ENCODE results near the gene DUSP18.
"Not testable (repeated sequence)": the region's sequence is repeated elsewhere in the genome, so short reads cannot be mapped to it uniquely, and the experiment has no call there.

Gene DUSP18

GRCh38 chr22:30679895-30680690 is 12.4 kb upstream of the DUSP18 start:
- DNase-seq (ENCODE audit: low read depth), result not testable (repeated sequence)

- not testable (repeated sequence) for DNase-seq (ENCODE audit: low read depth)
Observed at GRCh38 chr22:30676565-30676964, 8.9 kb upstream of the DUSP18 start.

DNA sequence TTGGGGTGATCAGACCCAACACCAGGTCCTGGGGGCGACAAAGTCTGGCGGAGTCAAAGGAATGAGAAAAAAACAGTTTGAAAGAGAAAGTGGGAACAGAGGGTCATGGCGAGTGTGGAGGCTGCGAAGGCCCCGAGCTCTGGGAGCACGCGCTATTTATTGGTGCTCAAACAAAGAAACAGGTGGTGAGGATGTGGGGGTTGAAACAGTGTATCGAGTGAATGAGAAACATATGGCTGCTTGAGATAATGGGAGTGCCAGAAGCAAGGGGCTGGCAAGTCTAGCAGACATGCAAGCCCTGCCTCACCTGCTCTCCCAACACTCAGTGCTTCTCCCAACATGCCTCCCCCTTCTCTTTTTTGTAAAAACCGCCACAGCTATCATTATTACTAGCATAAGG is 7.8 kb upstream of the DUSP18 start:
- DNase-seq (ENCODE audit: low read depth), result no peak

DNA sequence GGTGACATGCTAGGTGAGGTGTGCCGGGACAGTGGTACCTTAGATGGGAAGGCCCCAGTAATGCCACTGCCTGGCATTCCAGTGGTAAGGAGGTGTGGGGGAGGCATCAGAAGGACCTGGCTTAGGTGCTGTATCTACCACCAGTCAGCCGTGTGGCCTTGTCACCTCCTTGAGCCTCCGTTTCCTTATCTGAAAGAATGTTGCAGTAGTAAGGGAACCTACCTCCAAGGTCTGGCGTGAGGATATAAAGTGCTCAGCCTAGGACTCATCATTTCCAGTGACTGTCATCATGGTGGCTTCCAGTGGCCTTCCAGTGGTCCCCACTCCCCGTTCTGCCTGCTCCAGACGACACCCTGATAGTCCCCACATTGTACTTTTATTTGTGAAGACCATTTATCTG is 6.8 kb upstream of the DUSP18 start:
- no peak for DNase-seq (ENCODE audit: low read depth)

DNA sequence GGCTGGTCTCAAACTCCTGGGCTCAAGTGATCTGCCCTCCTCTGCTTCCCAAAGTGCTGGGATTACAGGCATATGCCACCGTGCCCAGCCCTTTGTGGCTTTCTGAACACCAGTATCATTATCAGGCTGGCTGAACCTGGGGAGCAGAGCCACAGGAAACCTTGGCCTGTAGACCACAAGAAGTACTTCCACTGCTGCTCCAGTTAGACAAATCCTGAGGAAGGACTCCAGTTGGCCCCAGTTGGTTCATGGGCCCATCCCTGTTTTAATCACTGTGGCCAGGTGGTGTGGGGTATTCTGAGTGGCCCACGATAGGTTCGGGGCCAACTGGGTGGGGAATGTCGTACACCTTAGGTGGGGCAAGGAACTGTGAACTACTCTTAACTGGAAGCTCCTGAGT is 5.5 kb upstream of the DUSP18 start:
- DNase-seq (ENCODE audit: low read depth), result no peak

- no peak for DNase-seq (ENCODE audit: low read depth)
Observed at GRCh38 chr22:30671071-30671470, 3.4 kb upstream of the DUSP18 start.

GRCh38 chr22:30668386-30668710 is 673 bp upstream of the DUSP18 start:
- no peak for DNase-seq (ENCODE audit: low read depth)

DNA sequence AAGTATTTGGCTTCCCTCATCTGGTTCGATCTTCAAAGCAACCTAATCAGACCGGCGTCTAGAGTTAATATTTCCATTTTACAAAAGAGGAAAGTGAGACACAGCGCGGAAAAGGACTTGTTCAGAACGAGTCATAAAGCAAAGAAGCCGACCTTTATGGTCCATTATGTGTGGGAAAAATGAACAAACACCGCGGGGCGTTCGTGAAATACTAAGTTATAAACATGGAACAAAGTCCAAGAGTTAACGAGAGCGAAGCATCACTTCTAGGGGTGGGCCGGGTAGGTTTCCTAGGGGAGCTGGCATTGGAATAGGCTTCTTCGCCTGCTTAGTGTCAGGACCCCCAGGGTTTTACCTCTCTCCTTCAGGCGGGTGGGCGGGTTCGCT is 575 bp downstream of the DUSP18 start:
- no peak for DNase-seq (ENCODE audit: low read depth)

DNA sequence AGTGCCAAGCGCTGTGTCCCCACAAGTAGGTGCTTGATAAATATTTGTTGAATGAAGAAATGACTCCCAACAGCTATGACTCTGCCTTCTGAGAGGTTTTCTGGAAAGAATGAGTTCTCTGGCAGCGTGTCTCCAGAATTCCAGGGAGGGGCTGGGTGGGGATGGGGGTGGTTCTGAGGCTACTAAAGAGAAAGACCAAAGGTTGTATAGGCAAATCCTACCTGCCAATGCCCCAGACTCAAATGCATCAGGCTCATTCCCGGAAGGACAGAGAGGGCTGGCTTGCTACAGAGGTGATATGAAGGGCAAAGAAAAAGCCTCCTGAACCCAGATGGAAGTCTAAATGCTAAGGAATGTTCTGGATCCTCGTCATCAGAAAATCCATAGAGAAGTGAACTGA is 1.9 kb downstream of the DUSP18 start:
- DNase-seq (ENCODE audit: low read depth), result no peak

- no peak for DNase-seq (ENCODE audit: low read depth)
Observed at GRCh38 chr22:30665266-30665665, 2.4 kb downstream of the DUSP18 start.

DNA sequence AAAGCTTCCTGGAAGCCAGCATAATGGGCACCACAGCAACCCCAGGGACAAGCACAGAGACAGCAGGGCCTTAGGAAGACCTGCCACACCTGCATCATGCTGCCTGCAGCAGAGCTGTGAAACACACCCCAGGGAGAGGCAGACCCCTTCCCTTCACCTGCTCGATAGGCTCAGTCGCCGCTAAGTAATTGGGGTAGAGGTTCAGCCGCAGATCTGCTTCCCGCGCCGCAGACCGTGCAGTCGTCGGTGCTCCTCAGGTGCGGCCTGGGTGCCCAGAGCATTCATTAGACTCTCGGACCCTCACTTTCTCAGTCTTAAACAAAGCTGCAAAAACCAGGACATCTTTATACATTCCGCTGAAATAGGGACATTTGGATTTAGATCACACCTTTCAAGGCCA is 2.9 kb downstream of the DUSP18 start:
- no peak for DNase-seq (ENCODE audit: low read depth)

- DNase-seq (ENCODE audit: low read depth), result no peak
Observed at GRCh38 chr22:30662040-30662439, 5.6 kb downstream of the DUSP18 start.

GRCh38 chr22:30655532-30655931 is 12.1 kb downstream of the DUSP18 start:
- no peak for DNase-seq (ENCODE audit: low read depth)

GRCh38 chr22:30654361-30654760 is 13.3 kb downstream of the DUSP18 start:
- DNase-seq (ENCODE audit: low read depth), result no peak

DNA sequence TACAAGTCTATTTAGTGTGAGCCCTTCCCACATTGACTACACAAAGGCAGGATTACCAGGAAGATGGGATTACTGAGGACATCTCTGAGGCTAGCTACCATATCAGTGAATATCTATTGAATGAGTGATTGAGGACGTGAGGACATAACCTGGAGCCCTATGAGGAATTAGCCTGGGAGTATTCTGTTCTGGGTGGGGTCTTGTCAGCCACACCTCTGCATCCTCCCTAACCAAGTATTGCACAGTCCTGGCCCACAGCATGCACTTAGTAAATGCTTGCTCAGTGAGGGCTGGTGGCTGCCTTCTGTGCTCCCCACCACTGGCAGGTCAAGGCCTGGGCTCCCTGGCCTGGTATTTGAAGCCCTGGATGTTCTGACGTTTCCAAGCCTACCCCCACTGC is 14.8 kb downstream of the DUSP18 start:
- DNase-seq (ENCODE audit: low read depth), result no peak

DNA sequence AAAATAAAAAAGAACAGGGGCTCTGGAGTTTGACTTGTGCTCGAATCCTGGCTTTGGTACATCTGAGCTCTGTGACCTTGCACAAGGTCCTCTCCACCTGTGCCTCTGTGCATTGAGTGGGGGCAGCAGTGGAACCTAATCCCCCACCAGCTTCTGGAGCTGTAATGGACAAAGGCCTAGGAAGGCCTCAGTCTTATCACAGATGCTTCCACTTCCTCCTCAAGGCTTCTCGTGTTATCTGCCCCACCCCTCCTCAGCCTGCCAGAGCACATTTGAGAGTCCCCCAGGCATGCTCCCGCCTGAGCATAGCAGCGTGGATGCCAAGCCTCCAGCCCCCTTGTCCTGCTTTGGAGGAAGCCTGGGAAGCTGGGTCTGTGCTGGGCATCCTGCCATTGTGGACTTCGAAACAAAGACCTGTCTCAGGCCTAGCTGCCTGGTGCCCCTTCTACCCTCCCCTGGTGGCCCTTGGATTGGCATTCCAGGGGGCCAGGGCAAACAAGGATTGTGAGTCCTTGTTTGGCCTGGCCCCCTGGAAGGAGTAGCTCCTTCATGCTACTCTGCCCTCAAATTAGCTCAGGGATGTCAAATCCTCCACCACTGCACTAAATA is 17.1 kb downstream of the DUSP18 start:
- no peak for DNase-seq (ENCODE audit: low read depth)

DNA sequence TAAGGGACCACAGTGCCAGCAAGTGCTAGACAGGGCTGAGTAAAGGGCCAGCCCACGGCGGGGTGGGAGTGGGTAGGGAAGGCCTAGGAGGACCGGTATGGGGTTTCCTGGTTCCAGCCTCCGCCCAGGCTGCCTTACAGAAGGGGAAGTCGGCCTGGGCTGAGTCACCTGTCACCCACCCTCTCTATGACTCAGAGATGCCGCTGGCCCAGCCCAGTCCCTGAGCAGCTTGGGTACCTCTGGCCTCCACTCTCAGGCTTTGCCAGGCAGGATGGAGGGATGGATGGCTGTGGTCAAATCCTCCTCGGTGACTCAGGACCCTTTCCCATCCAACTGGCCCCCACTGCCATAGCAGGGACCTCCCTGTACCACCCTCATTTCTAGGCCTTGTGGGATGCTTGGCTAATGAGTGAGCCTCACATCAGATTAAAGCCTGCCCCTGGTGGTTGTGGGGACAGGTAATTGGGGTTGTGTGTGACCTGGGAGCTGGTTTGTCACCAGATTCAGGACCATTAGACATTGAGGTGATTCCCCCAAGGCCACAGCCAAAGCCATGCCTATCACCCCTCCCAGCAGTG is 18.2 kb downstream of the DUSP18 start:
- DNase-seq (ENCODE audit: low read depth), result peak; percentile 66

DNA sequence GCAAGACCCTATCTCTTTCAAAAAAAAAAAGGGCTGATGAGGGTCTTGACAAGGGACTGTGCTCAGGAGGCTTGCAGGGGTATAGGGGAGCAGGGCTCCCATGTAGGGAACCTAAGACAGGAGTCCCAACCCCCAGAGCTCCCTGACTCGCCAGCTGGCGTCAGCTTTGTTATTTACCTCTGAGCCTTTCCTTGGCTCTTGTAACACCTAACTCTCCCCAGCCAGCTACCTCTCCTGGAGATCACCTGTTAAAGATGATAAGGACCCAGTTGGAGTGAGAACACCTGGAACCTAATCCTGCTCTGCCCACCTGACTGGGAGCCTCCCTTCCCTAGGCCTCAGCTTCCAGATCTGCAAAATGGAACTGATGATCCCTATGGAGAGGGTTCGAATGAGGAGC is 18.9 kb downstream of the DUSP18 start:
- DNase-seq (ENCODE audit: low read depth), result no peak

- DNase-seq (ENCODE audit: low read depth), result no peak
Observed at GRCh38 chr22:30647536-30647935, 20.1 kb downstream of the DUSP18 start.

- DNase-seq (ENCODE audit: low read depth), result no peak
Observed at GRCh38 chr22:30646518-30647160, 21.0 kb downstream of the DUSP18 start.

DNA sequence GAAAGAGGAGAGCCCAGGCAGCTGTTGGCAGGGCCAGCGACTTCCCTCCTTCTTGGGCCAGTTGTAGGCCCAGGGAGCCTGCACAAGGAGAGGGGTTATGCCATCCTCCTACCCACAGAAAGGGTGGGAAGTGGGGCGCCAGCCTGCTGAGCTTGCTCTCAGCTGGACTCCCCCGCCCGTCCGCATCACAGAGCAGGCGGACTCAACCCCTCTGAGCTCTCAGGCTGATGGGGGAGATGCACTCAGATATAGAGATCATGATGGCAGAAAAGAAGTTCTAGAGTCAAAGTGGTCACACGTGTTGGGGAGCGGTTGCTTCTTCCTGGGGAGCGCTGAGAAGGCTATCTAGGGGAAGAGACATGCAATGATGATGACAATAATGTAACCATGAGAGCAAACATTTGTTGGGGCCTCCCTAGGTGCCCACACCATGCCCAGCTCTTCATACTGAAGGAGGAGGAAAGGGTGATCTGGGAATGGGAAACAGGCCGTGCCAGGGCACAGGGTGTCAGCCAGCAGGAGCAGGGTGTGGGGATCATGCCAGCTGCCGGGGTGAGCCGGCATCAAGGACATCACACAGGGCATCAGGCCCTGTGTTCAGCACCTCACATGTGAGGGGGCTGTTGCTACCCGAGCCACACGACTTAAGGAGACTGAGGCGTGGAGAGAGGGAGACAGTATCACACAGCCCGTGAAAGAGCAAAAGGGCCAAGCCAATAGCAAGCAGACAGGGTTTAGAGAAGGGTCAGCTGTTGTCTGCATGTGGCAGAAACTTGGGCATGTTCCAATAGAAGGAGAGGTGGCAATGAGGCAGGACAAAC is 24.4 kb downstream of the DUSP18 start:
- DNase-seq (ENCODE audit: low read depth), result no peak

GRCh38 chr22:30640839-30641430 is 26.7 kb downstream of the DUSP18 start:
- DNase-seq (ENCODE audit: low read depth), result no peak
